Activated B cell treated with CpG ODN at 0.5 μM for 24 hours (primary cell): ENCODE data around the gene KRTAP5-11. TPM values are rescaled to one million over a fixed set of nuclear protein-coding genes. Genes with fewer than 3 reads are reported as not detected.

Source experiments
- ATAC-seq: fragments of 200-7000 bp; cut with Tn5 transposase; one replicate; pipeline ENCODE4 v1.10.0; 2021; ENCODE audit warnings: low read depth, mild to moderate bottlenecking, moderate library complexity
- CTCF ChIA-PET: fragments of 350-600 bp; sonication (Branson Sonifier 250); formaldehyde crosslinking; loops from one replicate; lab custom pipeline; 2021; ENCODE audit warnings: antibody characterized with exemption; lab: Charles Lee
- POLR2A ChIA-PET: fragments of 350-600 bp; sonication (Branson Sonifier 250); formaldehyde crosslinking; loops from one replicate; lab custom pipeline; 2021; ENCODE audit warnings: antibody characterized with exemption; lab: Charles Lee
- DNase-seq: peaks from one replicate; pipeline ENCODE4 v3.0.0; 2022
- H3K27ac Mint-ChIP-seq: one replicate; pipeline ENCODE4 v1.8.0; 2020; ENCODE audit warnings: mixed read lengths
- H3K27me3 Mint-ChIP-seq: one replicate; pipeline ENCODE4 v1.8.0; 2021; ENCODE audit warnings: mixed read lengths
- H3K36me3 Mint-ChIP-seq: one replicate; pipeline ENCODE4 v1.8.0; 2021; ENCODE audit warnings: low read depth, mixed read lengths
- H3K4me1 Mint-ChIP-seq: one replicate; pipeline ENCODE4 v1.8.0; 2021; ENCODE audit warnings: mixed read lengths
- H3K4me3 Mint-ChIP-seq: one replicate; pipeline ENCODE4 v1.8.0; 2020; ENCODE audit warnings: mild to moderate bottlenecking, mixed read lengths
- H3K9me3 Mint-ChIP-seq: one replicate; pipeline ENCODE4 v1.8.0; 2020; ENCODE audit warnings: mixed read lengths
- intact Hi-C: fragments of 100-400 bp; cut with micrococcal nuclease; formaldehyde crosslinking; loops from one replicate; pipeline ENCODE4 v1.15.1; 2024
- total RNA-seq: library from RNA; stranded (reverse); gene quantifications from 2 replicates; pipeline ENCODE4 v1.2.3, GENCODE V29; 2022
- TF ChIP-seq, protein P1 (sequence below): fragments of 200-600 bp; IDR thresholded peaks from one replicate; pipeline ENCODE4 v1.8.0; 2022; ENCODE audit warnings: antibody characterized with exemption, mild to moderate bottlenecking

The KRTAP5-11 gene
- total RNA-seq, 1 donor from 2014 or later = not detected

DNA sequence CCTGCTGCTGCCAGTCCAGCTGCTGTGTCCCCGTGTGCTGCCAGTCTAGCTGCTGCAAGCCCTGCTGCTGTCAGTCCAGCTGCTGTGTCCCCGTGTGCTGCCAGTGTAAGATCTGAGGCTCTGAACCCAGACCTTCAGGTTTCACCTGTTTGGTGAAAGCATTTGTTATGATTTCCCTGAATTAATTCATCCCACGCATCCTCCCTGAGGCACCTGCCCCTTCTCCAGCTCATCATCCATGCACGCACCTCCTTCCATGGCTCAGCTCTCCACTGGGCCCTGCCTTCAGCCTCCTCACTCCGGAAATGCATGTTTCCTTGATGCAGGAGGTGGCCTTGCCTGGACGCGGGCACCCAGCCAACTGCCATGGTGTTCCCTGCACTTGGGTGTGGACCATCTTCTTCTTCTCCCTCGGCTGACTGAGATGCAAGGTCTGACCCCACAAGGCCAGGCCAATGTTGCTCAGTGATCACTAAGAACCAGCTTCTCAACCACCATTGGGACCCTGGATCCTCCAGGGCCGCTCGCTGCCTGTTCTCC is 16.5 kb downstream of the KRTAP5-11 start:
- peaks cover 39% of the 10 kb centered on the region for H3K27me3 Mint-ChIP-seq
- POLR2A ChIA-PET = no interaction called here
- H3K27ac Mint-ChIP-seq = no peak overlapping the region

DNA sequence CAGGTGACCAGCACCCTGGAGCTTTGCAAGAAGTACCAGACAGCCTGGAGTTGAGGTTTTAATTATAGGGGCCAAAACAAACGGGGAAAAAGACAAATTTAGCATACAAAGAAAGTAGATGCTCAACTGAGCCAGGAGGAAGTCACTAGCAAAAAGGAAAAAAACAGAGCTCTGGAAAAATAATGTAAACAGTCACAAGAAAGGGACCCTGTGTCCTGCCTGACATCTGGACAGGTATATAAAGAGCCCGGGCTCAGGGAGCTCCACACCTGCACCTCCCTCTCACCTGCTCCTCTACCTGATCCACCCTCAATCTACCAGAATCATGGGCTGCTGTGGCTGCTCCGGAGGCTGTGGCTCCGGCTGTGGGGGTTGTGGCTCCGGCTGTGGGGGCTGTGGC is 17.4 kb downstream of the KRTAP5-11 start, which contains the start of gene KRTAP5-10:
TSS of gene KRTAP5-10 (plus strand) at position 301 of the 400 bp plus-strand sequence. CDS start at position 326, 25 bp downstream.
- H3K27ac Mint-ChIP-seq = no peak within 1 kb of the TSS
- no peak within 1 kb of the TSS for H3K4me3 Mint-ChIP-seq
- TF ChIP-seq, protein P1, sequence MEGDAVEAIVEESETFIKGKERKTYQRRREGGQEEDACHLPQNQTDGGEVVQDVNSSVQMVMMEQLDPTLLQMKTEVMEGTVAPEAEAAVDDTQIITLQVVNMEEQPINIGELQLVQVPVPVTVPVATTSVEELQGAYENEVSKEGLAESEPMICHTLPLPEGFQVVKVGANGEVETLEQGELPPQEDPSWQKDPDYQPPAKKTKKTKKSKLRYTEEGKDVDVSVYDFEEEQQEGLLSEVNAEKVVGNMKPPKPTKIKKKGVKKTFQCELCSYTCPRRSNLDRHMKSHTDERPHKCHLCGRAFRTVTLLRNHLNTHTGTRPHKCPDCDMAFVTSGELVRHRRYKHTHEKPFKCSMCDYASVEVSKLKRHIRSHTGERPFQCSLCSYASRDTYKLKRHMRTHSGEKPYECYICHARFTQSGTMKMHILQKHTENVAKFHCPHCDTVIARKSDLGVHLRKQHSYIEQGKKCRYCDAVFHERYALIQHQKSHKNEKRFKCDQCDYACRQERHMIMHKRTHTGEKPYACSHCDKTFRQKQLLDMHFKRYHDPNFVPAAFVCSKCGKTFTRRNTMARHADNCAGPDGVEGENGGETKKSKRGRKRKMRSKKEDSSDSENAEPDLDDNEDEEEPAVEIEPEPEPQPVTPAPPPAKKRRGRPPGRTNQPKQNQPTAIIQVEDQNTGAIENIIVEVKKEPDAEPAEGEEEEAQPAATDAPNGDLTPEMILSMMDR = no peak
- ChIA-PET POLR2A (no interaction called here), CTCF (no interaction called here)
- ATAC-seq = no peak
- intact Hi-C loops = no loop called here
- H3K9me3 Mint-ChIP-seq = peaks cover 2% of the 10 kb centered on the region
- H3K4me1 Mint-ChIP-seq = no peaks in the 10 kb centered on the region
- H3K36me3 Mint-ChIP-seq = no peaks in the 10 kb centered on the region
- peaks cover 38% of the 10 kb centered on the region for H3K27me3 Mint-ChIP-seq
- no peak for DNase-seq

More for the DNA sequence above, 16.5 kb downstream of the KRTAP5-11 start:
- no peak overlapping the region for H3K4me3 Mint-ChIP-seq
- H3K36me3 Mint-ChIP-seq = no peaks in the 10 kb centered on the region
- CTCF ChIA-PET = no interaction called here
- TF ChIP-seq, protein P1 = no peak
- intact Hi-C loops = no loop called here
- DNase-seq (no peak), ATAC-seq (no peak)
- no peaks in the 10 kb centered on the region for H3K9me3 Mint-ChIP-seq
- no peaks in the 10 kb centered on the region for H3K4me1 Mint-ChIP-seq

DNA sequence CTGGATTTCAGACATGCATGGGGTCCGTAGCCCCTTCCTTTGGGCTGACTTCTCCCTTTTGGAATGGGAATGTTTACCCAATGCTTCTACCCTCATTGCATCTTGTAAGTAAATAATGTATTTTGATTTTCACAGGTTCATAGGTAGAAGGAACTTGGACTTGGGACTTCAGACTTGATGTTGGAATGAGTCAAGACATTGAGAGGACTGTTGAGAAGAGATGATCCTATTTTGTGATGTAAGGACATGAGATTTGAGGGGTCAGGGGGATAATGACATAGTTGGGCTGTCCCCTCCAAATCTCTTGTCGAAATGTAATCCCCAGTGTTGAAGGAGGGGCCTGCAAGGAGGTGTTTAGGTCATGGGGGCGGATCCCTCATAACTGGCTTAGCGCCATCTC is 18.2 kb downstream of the KRTAP5-11 start:
- TF ChIP-seq, protein P1 = no peak
- DNase-seq (no peak), ATAC-seq (no peak)
- no peak overlapping the region for H3K4me3 Mint-ChIP-seq
- ChIA-PET CTCF (no interaction called here), POLR2A (interaction anchor here (0.6 kb wide), 1 partner anchor 1532 kb away, joined by 3 read pairs; no protein-coding TSS in a partner anchor)
- H3K36me3 Mint-ChIP-seq = no peaks in the 10 kb centered on the region
- H3K27me3 Mint-ChIP-seq = peaks cover 38% of the 10 kb centered on the region
- no peaks in the 10 kb centered on the region for H3K4me1 Mint-ChIP-seq
- peaks cover 2% of the 10 kb centered on the region for H3K9me3 Mint-ChIP-seq
- intact Hi-C loops = loop anchor here (5.0 kb wide), 1 partner anchor 747 kb away; no protein-coding TSS in a partner anchor
- H3K27ac Mint-ChIP-seq = no peak overlapping the region

DNA sequence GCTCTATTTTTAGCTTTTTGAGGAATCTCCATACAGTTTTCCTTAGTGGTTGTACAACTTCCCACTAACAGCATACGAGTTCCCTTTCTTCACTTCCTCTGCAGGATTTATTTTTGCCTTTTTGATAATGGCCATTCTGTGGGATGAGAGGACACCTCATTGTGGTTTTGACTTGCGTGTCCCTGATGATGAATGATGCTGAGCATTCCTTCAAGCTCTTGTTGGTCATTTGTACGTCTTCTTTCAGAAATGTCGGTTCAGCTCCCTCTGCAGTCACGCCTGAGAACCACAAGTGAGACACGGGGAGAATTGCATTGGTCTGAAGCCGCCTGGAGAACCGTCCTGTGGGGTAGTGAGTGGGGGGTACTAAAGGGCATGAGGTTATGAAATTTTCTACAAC is 19.3 kb downstream of the KRTAP5-11 start:
- ChIA-PET POLR2A (no interaction called here), CTCF (no interaction called here)
- ATAC-seq (no peak), DNase-seq (no peak)
- Mint-ChIP-seq H3K36me3 (no peaks in the 10 kb centered on the region), H3K27ac (no peak overlapping the region), H3K9me3 (peaks cover 2% of the 10 kb centered on the region), H3K4me3 (no peak overlapping the region), H3K4me1 (no peaks in the 10 kb centered on the region), H3K27me3 (peaks cover 42% of the 10 kb centered on the region)
- intact Hi-C loops = loop anchor here (5.0 kb wide), 1 partner anchor 746 kb away; no protein-coding TSS in a partner anchor
- TF ChIP-seq, protein P1 = no peak

DNA sequence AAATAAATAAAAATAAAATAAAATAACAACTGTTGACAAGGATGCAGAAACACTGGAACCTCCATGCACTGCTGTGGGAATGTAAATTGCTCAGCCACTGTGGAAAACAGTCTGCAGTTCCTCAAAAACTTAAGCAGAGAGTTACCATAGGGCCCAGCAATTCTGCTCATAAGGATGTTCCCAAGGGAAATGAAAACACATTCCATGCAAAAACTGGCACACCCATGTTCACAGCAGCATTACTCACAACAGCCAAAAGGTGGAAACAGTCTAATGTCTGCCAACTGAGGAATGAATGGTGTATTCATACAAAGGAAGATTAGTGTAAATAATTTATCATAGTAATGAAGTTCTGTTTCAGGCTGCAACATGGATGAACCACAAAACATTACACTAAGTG is 20.6 kb downstream of the KRTAP5-11 start:
- Mint-ChIP-seq H3K36me3 (no peaks in the 10 kb centered on the region), H3K4me3 (no peak overlapping the region), H3K4me1 (no peaks in the 10 kb centered on the region), H3K27me3 (peaks cover 45% of the 10 kb centered on the region), H3K27ac (no peak overlapping the region), H3K9me3 (peaks cover 2% of the 10 kb centered on the region)
- POLR2A ChIA-PET = no interaction called here
- CTCF ChIA-PET = no interaction called here
- ATAC-seq = no peak
- intact Hi-C loops = loop anchor here (5.0 kb wide), 1 partner anchor 745 kb away; no protein-coding TSS in a partner anchor
- TF ChIP-seq, protein P1 = no peak
- no peak for DNase-seq
